HG03280 (cell line): ENCODE measurements around the gene TUG1.

ENCODE experiments used
- ATAC-seq: cut with Tn5 transposase; IDR thresholded peaks from one replicate; pipeline ENCODE4 v1.9.1; 2021; ENCODE audit warnings: mild to moderate bottlenecking, moderate library complexity; ENCODE audit not compliant: unreplicated experiment

TUG1 gene

GRCh38 chr22:30947173-30947815, 21.8 kb upstream of the TUG1 start:
- ATAC-seq = no peak

- no peak for ATAC-seq
These were observed 21.1 kb upstream of the TUG1 start for GRCh38 chr22:30947816-30948454.

- ATAC-seq = no peak
These were observed 20.1 kb upstream of the TUG1 start for GRCh38 chr22:30948930-30949342.

- no peak for ATAC-seq
These were observed 19.0 kb upstream of the TUG1 start for GRCh38 chr22:30949934-30950660.

GRCh38 chr22:30953206-30953605, 15.9 kb upstream of the TUG1 start:
- ATAC-seq = no peak

- no peak for ATAC-seq
These were observed 13.9 kb upstream of the TUG1 start for GRCh38 chr22:30955153-30955552.

GRCh38 chr22:30964858-30965257, 4.2 kb upstream of the TUG1 start:
- ATAC-seq = no peak

GRCh38 chr22:30968015-30968923, 796 bp upstream of the TUG1 start, which contains the start of gene MORC2:
TSS of gene MORC2 (minus strand) at chr22:30968774. CDS start at chr22:30967889, 885 bp downstream.
- ATAC-seq = peak; percentile 24

GRCh38 chr22:30969532-30970355, 679 bp downstream of the TUG1 start:
- ATAC-seq = peak; percentile 33

GRCh38 chr22:30970356-30970746, 1.3 kb downstream of the TUG1 start:
- ATAC-seq = no peak

GRCh38 chr22:30978304-30978962, 9.4 kb downstream of the TUG1 start:
- no peak for ATAC-seq

- ATAC-seq = no peak
These were observed 10.9 kb downstream of the TUG1 start for GRCh38 chr22:30979932-30980331.

GRCh38 chr22:30982512-30982911, 13.4 kb downstream of the TUG1 start:
- ATAC-seq = no peak

- ATAC-seq = no peak
These were observed 15.3 kb downstream of the TUG1 start for GRCh38 chr22:30984317-30984716.

GRCh38 chr22:30985561-30986208, 16.6 kb downstream of the TUG1 start:
- no peak for ATAC-seq

GRCh38 chr22:30989474-30989873, 20.4 kb downstream of the TUG1 start:
- ATAC-seq = no peak

GRCh38 chr22:30990690-30991089, 21.6 kb downstream of the TUG1 start:
- ATAC-seq = no peak

- no peak for ATAC-seq
These were observed 23.5 kb downstream of the TUG1 start for GRCh38 chr22:30992565-30992964.

GRCh38 chr22:30994960-30995359, 25.9 kb downstream of the TUG1 start:
- ATAC-seq = no peak
